ENCODE results near the gene LY9.

LY9 gene

DNA sequence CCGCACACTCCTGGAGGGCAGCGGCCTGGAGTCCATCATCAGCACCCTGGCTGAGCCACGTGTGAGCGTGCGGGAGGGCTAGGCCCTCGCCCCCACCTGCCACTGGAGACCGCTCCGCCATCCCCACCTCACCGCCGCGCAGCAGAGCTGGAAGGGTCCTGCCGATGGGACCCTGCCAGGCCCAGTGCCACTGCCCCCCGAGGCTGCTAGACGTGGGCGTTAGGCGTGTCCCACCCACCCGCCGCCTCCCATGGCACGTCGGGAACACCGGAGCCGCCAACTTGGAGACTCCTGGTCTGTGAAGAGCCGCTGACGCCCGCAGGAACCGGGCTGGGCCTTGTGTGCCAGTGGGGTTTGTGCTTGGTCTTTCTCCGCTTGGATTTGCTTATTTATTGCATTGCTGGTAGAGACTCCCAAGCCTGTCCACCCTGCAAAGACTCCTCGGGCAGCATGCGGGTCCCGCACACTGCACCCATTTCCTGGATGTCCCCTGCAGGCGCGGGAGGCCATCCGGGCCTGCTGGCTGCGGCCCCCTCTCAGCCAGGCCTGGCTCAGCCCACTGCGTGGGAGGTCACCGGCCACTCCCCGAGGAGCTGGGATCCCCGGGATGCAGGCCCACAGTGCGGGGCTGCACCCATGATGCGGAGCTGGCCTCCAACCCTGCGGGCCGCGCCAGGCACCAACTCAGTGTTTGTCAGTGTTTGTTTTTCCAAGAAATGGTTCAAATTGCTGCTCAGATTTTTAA lies 6.0 kb downstream of the LY9 start:
- DNase-seq: no peak

GRCh38 chr1:160806109-160806665 lies 10.2 kb downstream of the LY9 start:
- DNase-seq: no peak

DNA sequence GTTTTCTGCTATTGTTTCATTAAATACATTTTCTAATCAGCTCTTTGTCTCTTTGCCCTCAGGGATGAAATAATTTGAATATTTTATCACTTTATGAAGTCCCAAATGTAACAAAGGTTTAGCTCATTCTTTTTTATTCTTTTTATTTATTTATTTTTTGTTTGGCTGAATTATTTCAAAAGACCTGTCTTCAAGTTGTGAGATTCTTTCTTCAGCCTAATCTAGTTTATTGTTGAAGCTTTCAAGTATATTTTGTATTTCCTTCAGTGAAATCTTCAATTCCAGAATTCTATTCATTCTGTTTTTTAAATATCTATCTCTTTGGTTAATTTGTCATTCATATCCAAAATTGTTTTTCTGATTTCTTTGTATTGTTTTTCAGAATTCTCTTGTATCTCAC lies 10.8 kb downstream of the LY9 start:
- DNase-seq: no peak

- DNase-seq: no peak
Measured at GRCh38 chr1:160807247-160807646, 11.3 kb downstream of the LY9 start.

GRCh38 chr1:160807738-160808137 lies 11.8 kb downstream of the LY9 start:
- DNase-seq: no peak

DNA sequence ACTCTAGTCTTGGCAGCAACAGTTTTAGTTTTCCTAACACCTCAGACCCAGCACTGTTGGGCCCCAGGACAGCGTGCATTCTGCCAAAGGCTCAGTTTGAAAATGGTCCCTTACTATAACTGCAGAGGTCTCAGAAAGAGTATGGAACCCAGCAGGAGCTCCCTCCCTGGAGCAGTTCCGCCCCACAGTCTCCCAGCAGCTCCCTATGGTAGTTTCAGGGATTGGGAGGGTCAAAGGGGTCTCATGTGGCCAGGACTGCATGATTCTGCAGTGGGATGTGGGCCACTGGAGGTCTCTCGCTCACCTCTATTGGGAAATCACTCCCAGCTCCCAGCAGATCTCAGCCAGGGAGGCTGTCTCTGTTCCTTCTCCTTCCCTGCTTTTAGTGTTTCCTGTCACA lies 12.3 kb downstream of the LY9 start:
- no peak for DNase-seq

GRCh38 chr1:160810486-160810885 lies 14.5 kb downstream of the LY9 start:
- DNase-seq: no peak

DNA sequence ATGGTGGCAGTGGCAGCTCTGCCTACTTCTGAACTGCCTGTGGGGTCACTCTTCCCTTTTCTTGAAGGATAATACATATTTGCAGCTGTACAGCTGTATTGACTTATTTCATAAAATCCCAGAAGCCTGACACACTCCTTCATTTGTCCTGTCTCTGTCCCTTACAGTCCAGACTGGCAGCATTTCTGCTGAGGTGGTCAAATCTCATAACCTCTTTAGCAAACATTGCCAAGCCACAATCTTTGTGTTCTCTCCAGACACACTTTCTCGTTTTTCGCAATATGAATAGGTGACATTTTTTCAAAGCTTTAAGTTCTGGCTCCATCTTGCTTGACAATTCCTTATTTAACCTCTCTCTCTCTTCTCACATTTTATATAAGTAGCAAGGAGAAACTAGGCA lies 15.2 kb downstream of the LY9 start:
- no peak for DNase-seq

DNA sequence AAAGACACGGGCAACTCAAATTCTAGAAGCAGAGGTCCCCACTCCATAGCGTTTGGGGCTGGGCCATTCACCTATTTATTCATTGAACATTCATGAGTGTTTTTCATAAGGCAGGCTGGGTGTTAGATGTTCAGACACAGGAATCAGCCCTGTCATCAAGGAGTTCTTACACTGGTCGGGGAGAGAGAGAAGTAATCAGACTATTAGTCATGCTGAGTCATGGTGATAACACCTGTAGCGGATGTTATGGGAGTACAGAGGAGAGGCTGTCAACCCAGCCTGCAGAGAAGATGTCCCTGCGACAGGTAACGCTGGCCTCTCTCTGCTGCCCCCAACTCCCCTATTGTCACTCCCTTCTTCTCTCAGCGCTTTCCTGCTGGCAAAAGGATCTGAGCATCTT lies 17.2 kb downstream of the LY9 start:
- peak; percentile 30 for DNase-seq

- DNase-seq: no peak
Measured at GRCh38 chr1:160814316-160814715, 18.3 kb downstream of the LY9 start.

- no peak for DNase-seq
Measured at GRCh38 chr1:160814856-160815255, 18.9 kb downstream of the LY9 start.

DNA sequence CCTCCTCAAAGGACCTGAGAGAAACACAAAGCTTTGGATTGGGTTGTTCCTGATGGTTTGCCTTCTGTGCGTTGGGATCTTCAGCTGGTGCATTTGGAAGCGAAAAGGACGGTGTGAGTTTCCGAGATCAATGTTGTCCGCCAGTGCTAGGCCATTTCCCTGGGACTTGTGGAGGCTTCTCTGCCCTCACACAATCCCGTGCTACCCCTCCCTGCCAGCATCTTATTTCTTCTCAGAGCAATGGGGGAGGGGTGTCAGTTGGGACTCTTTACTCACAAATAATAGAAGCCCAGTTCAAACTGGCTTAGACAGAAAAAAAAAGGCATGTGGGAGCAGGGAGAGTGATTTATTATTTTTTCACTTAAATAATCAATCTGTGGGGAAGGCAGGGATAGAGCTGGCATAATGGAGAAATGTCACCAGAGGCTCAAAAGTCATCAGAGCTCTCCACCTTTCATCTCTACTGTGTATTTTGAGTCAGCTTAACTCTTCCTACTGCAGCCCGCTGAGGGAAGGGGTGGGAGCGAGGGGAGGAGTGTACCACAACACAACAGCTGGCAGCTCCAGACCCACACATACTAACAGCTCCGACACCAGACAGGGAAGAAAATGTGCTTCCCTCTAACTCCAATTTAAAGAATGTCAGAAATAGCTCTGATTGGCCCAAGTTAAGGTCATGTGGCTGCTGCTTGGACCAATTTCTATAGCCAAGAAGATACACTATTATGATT lies 22.4 kb downstream of the LY9 start:
- DNase-seq: no peak

DNA sequence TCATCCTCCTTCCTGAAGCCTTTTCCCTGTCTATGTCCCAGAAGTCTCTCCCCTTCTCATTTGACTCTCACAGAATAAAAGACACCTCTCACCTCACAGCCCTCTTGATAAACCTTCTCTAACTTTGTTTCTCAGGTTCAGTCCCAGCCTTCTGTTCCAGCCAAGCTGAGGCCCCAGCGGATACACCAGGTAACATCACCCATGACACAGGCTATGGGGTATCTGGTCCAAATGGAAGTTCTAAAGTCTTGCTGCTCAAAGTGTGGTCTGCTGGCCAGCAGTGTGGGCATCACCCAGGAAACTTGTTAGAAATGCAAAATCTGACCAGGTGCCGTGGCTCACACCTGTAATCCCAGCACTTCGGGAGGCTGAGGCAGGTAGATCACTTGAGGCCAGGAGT lies 23.2 kb downstream of the LY9 start:
- DNase-seq: no peak

GRCh38 chr1:160821627-160822026 lies 25.7 kb downstream of the LY9 start:
- no peak for DNase-seq

GRCh38 chr1:160823296-160823695 lies 27.3 kb downstream of the LY9 start:
- DNase-seq: no peak

GRCh38 chr1:160826546-160826945 lies 30.6 kb downstream of the LY9 start:
- no peak for DNase-seq

DNA sequence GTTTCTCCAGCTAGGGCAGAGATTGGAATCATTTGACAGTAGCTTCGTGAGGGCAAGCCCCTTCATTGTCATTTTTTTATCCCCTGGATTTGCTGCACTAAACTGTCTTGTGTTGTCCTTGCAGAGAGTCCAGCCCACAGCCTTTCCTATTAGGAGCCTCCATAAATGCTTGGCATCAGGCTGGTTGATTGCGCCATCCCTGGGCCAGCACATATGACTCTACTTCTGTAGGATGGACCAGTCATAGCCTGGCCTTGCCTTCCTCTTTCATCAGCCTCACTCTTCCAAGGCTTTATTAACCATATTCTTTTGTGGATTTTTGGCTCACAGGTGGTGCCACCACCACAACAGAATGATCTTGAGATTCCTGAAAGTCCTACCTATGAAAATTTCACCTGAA lies 31.4 kb downstream of the LY9 start:
- no peak for DNase-seq

DNA sequence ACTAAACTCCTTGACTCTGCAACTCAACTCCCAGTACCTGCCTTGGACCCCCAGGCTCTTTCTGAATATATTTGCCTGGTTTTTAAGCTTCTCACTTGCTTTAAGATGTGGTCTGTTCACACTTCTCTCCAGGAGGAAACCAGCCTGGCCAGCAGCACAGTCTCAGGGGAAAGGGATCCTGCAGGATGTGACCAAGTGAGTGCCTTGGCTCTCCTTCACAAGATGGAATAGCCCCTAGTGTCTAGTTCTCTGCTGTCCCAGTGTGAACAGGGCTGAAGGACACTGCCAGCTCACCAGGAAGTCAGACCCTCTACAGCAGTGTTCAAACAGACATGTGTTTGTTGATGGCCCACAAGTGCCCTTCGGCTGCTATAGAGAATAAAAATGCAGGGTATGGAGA lies 33.8 kb downstream of the LY9 start:
- DNase-seq: no peak

- peak; percentile 82 for DNase-seq
Measured at GRCh38 chr1:160830321-160831153, 34.6 kb downstream of the LY9 start.

GRCh38 chr1:160834945-160835565 lies 39.1 kb downstream of the LY9 start:
- peak; percentile 67 for DNase-seq

- DNase-seq: no peak
Measured at GRCh38 chr1:160835751-160836150, 39.8 kb downstream of the LY9 start.

GRCh38 chr1:160836561-160836960 lies 40.6 kb downstream of the LY9 start:
- no peak for DNase-seq

GRCh38 chr1:160836981-160837557 lies 41.1 kb downstream of the LY9 start:
- DNase-seq: no peak

All from stimulated activated CD4-positive, alpha-beta T cell treated with anti-CD3 and anti-CD28 coated beads, Interleukin-4, amount 100 ng/mL, for 24 hours (primary cell).